Tibial artery (tissue), 4 donors: ENCODE data around the gene BICC1.

Source experiments
- DNase-seq, 2 donors: peaks; one replicate each; pipeline ENCODE4 v3.0.0-alpha.2; 2019
- H3K27ac ChIP-seq, 2 donors: fragments of 200-600 bp; sonication (generic) in 1 of 2; 1 replicate in 1 of 2; 2 replicates in 1 of 2; pipeline ENCODE4 v1.5.1; 2018 to 2019; ENCODE audit warnings: mild to moderate bottlenecking in 1 of 2
- H3K27me3 ChIP-seq, 2 donors: fragments of 200-600 bp; sonication (generic) in 1 of 2; one replicate each; pipeline versions ENCODE4 v1.5.1 to v1.6.0; 2016 to 2019
- H3K36me3 ChIP-seq, 3 donors: fragments of 200-600 bp; sonication (generic) in 2 of 3; one replicate each; pipeline ENCODE4 v1.5.1; 2016 to 2019; ENCODE audit warnings: mild to moderate bottlenecking in 2 of 3
- H3K4me1 ChIP-seq, 4 donors: fragments of 200-600 bp; sonication (generic) in 2 of 4; 1 replicate in 3 of 4; 2 replicates in 1 of 4; pipeline ENCODE4 v1.5.1; 2016 to 2019
- H3K4me3 ChIP-seq, 2 donors: fragments of 200-600 bp; sonication (generic) in 1 of 2; 1 replicate in 1 of 2; 2 replicates in 1 of 2; pipeline ENCODE4 v1.5.1; 2018 to 2019; ENCODE audit warnings: mild to moderate bottlenecking in 2 of 2
- H3K9me3 ChIP-seq, 3 donors: fragments of 200-600 bp; sonication (generic) in 1 of 3; one replicate each; pipeline ENCODE4 v1.5.1; 2016 to 2019
- CTCF ChIP-seq, 2 experiments: fragments of 200-600 bp in 1 of 2; fragments of 450-650 bp in 1 of 2; IDR thresholded peaks; one replicate each; pipeline ENCODE4 v1.5.1; 2017 to 2019; ENCODE audit warnings: antibody characterized with exemption in 2 of 2, mild to moderate bottlenecking in 1 of 2, moderate library complexity in 1 of 2
- intact Hi-C: fragments of 100-400 bp; cut with DNase I; formaldehyde crosslinking; loops from one replicate; pipeline ENCODE4 v1.15.0; 2023; ENCODE audit warnings: low total_unique reads

Gene BICC1

GRCh38 chr10:58721601-58722281 lies 209.1 kb downstream of the BICC1 start:
- Histone ChIP-seq H3K4me1 (peaks cover 0 to 30% (median 9%) of the 10 kb centered on the region in 4 donors), H3K9me3 (no peaks in the 10 kb centered on the region), H3K27ac (no peak overlapping the region), H3K36me3 (no peaks in the 10 kb centered on the region), H3K4me3 (no peak overlapping the region), H3K27me3 (no peaks in the 10 kb centered on the region)
- intact Hi-C loops: no loop called here
- DNase-seq: no peak
- TF ChIP-seq CTCF (IDR thresholded peaks at IDR 0.05): no peak

- TF ChIP-seq CTCF (IDR thresholded peaks at IDR 0.05): no peak
- intact Hi-C loops: no loop called here
- H3K4me3 ChIP-seq: no peak overlapping the region
Observed at GRCh38 chr10:58723186-58723585, 210.5 kb downstream of the BICC1 start.

GRCh38 chr10:58723966-58724365 lies 211.3 kb downstream of the BICC1 start:
- H3K27ac ChIP-seq: no peak overlapping the region
- intact Hi-C loops: no loop called here
- H3K4me3 ChIP-seq: no peak overlapping the region
- peaks cover 0 to 26% (median 9%) of the 10 kb centered on the region in 4 donors for H3K4me1 ChIP-seq
- no peaks in the 10 kb centered on the region for H3K27me3 ChIP-seq
- H3K36me3 ChIP-seq: no peaks in the 10 kb centered on the region
- no peaks in the 10 kb centered on the region for H3K9me3 ChIP-seq
- TF ChIP-seq CTCF (IDR thresholded peaks at IDR 0.05): no peak
- DNase-seq: no peak

More at GRCh38 chr10:58723186-58723585, 210.5 kb downstream of the BICC1 start:
- no peak for DNase-seq
- Histone ChIP-seq H3K27me3 (no peaks in the 10 kb centered on the region), H3K36me3 (no peaks in the 10 kb centered on the region), H3K9me3 (no peaks in the 10 kb centered on the region), H3K4me1 (peaks cover 0 to 27% (median 9%) of the 10 kb centered on the region in 4 donors), H3K27ac (no peak overlapping the region)

- intact Hi-C loops: no loop called here
- Histone ChIP-seq H3K36me3 (peaks cover 0 to 2% (median 0%) of the 10 kb centered on the region in 3 donors), H3K9me3 (no peaks in the 10 kb centered on the region), H3K4me1 (peaks cover 0 to 18% (median 6%) of the 10 kb centered on the region in 4 donors), H3K27me3 (no peaks in the 10 kb centered on the region), H3K27ac (no peak overlapping the region), H3K4me3 (no peak overlapping the region)
- TF ChIP-seq CTCF (IDR thresholded peaks at IDR 0.05): no peak
- DNase-seq: no peak
Observed at GRCh38 chr10:58724781-58725180, 212.1 kb downstream of the BICC1 start.

- no peak overlapping the region for H3K27ac ChIP-seq
- DNase-seq: no peak
- no peak overlapping the region for H3K4me3 ChIP-seq
- intact Hi-C loops: no loop called here
- H3K27me3 ChIP-seq: no peaks in the 10 kb centered on the region
- H3K4me1 ChIP-seq: peaks cover 0 to 7% (median 0%) of the 10 kb centered on the region in 4 donors
- peaks cover 0 to 7% (median 0%) of the 10 kb centered on the region in 3 donors for H3K9me3 ChIP-seq
- TF ChIP-seq CTCF (IDR thresholded peaks at IDR 0.05): no peak
- H3K36me3 ChIP-seq: peaks cover 0 to 4% (median 0%) of the 10 kb centered on the region in 3 donors
Observed at GRCh38 chr10:58725901-58726300, 213.2 kb downstream of the BICC1 start.
